Measurements from ENCODE around the gene TPMT. TPM values are rescaled to one million over a fixed set of nuclear protein-coding genes. Genes with fewer than 3 reads are reported as not detected.
"Not testable (repeated sequence)": the region's sequence is repeated elsewhere in the genome, so short reads cannot be mapped to it uniquely, and the experiment has no call there.

TPMT gene
- 1 to 10 TPM; 5.3 to 8.2 TPM for total RNA-seq

DNA sequence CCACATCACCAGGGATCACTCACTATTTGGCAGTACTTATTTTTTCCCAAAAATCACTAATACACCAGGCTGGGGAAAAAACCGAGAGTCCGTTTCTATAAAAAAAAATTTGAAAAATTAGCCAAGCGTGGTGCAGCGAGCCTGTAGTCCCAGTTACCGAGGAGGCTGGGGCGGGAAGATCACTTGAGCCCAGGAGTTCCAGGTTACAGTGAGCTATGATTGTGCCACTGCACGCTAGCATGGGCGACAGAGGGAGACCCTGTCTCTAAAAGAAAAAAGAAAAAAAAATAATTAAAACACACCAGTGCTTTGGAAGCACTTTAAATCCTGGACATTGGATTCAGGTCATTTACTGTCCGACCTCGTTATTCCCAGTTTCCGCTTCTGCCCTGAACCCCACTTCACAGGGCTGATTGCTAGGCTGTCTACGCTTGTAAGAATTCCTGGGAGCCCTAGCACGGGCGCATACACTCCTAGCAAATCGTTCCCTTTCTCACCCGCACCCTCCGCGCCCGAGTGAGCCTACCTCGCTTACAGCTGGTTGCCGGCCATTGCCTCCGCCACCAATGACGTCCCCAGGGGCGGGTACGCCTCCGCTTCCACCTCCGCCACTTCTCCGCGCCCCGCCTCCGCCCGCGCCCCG, at the start of gene TPMT:
TSS of gene TPMT (minus strand) at position 571 of the 643 bp plus-strand sequence. CDS start 5,950 bp downstream, outside the sequence.
- peak; percentile 63 for ATAC-seq (replicated peaks)
- Mint-ChIP-seq H3K4me1 (peaks cover 13% of the 10 kb centered on the region), H3K9me3 (no peaks in the 10 kb centered on the region), H3K4me3 (peak within 1 kb of the TSS; percentile 94), H3K27me3 (no peaks in the 10 kb centered on the region), H3K36me3 (ENCODE audit: low read depth) (peaks cover 3% of the 10 kb centered on the region), H3K27ac (peak within 1 kb of the TSS; percentile 84)

DNA sequence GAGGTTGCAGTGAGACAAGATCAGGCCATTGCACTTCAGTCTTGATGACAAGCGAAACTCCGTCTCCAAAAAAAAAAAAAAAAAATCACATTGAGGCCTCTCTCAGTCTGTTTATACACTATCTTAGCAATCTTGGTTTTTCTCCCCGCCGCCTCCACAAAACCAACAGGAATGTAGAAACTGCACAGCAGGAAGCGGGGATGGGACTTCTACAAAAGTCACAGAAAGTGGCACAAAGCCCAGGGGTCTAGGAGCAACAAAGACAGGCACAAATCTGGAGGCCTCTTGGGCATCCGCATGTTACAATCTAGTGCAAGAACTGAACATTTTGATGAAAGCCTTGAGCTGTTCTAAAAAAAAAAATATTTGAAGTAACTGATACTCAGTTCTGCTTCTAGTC, 48.9 kb upstream of the TPMT start:
- ATAC-seq (replicated peaks): no peak
- no peaks in the 10 kb centered on the region for H3K9me3 Mint-ChIP-seq
- peaks cover 52% of the 10 kb centered on the region for H3K36me3 Mint-ChIP-seq (ENCODE audit: low read depth)
- no peaks in the 10 kb centered on the region for H3K4me1 Mint-ChIP-seq
- H3K27ac Mint-ChIP-seq: no peak overlapping the region
- H3K27me3 Mint-ChIP-seq: no peaks in the 10 kb centered on the region
- no peak overlapping the region for H3K4me3 Mint-ChIP-seq

DNA sequence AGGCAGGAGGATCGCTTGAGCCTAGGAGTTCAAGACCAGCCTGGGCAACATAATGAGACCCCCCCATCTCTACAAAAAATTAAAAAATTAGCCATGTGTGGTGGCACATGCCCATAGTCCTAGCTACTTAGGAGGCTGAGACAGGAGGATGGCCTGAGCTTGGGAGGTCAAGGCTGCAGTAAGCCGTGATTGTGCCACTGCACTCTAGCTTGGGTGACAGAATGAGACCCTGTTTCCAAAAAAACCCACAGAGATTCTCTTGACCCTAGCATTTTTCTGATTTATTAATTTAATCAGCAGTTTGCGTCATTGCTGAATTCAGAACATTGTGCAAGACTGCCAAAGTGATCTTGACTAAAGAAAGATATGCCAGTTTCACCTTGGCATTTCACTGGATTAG, 37.1 kb upstream of the TPMT start:
- Mint-ChIP-seq H3K4me1 (no peaks in the 10 kb centered on the region), H3K9me3 (no peaks in the 10 kb centered on the region), H3K27ac (no peak overlapping the region), H3K4me3 (no peak overlapping the region), H3K27me3 (no peaks in the 10 kb centered on the region), H3K36me3 (ENCODE audit: low read depth) (peaks cover 38% of the 10 kb centered on the region)
- no peak for ATAC-seq (replicated peaks)

DNA sequence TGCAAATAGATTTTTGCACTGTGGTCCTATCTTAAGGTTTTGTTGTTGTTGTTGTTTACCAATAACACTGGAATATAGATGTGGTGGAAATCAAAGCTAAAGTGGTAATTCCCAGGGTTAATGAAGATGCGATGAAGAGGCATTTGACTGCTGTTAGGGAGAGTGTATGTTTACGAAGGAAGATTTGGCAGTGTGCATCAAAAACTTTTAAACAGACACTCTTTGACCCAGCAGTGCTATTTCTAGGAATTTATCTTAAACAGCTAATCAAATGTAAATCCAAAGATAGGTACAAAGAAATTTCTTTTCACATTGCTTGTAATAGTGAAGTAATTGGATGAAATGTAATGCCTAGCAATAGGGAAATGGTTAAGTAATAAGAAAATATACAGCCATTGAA, 34.3 kb upstream of the TPMT start:
- H3K36me3 Mint-ChIP-seq (ENCODE audit: low read depth): peaks cover 37% of the 10 kb centered on the region
- H3K27ac Mint-ChIP-seq: no peak overlapping the region
- H3K27me3 Mint-ChIP-seq: no peaks in the 10 kb centered on the region
- no peaks in the 10 kb centered on the region for H3K9me3 Mint-ChIP-seq
- H3K4me1 Mint-ChIP-seq: no peaks in the 10 kb centered on the region
- no peak overlapping the region for H3K4me3 Mint-ChIP-seq
- no peak for ATAC-seq (replicated peaks)

DNA sequence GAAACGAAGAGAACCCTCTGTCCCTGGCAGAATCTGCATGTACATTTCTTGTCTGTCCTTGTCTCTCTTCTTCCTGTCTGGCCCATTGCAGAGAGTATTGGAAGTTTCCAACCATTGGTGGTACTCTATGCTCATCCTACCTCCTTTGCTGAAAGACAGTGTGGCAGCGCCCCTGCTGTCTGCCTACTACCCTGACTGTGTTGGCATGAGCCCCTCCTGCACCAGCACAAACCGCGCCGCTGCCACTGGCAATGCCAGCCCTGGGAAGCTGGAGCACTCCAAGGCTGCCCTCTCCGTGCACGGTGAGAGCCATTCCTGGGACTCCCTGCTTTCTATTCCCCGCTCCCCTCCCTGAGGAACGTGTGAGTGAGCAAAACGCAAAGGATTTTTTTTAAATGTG, 32.8 kb upstream of the TPMT start:
- no peak for ATAC-seq (replicated peaks)
- no peaks in the 10 kb centered on the region for H3K27me3 Mint-ChIP-seq
- no peak overlapping the region for H3K27ac Mint-ChIP-seq
- H3K36me3 Mint-ChIP-seq (ENCODE audit: low read depth): peaks cover 40% of the 10 kb centered on the region
- H3K9me3 Mint-ChIP-seq: no peaks in the 10 kb centered on the region
- H3K4me1 Mint-ChIP-seq: no peaks in the 10 kb centered on the region
- no peak overlapping the region for H3K4me3 Mint-ChIP-seq

DNA sequence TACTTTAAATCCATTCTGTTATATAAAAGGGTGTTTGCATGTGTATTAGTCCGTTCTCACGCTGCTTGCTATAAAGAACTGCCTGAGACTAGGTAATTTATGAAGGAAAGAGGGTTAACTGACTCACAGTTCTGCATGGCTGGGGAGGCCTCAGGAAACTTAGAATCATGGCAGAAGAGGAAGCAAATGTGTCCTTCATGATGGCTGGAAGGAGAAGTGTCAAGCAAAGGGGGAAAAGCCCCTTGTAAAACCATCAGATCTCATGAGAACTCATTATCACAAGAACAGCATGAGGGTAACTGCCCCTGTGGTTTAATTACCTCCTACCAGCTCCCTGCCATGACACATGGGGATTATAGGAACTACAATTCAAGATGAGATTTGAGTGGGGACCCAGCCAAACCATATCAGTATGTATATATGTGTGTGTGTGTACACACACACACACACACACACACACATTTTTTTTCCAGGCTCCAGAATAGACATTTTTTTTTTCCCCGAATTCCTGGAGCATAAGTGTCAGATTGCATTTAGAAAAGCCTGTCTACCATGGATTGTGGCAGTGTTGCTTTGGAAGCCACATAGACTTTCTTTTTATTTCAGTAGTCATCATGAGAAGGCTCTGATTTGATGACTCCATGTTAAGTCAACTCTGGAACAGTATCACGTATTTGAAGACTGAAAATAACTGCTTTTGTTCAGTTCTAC, 31.8 kb upstream of the TPMT start:
- no peak overlapping the region for H3K27ac Mint-ChIP-seq
- no peak overlapping the region for H3K4me3 Mint-ChIP-seq
- peaks cover 48% of the 10 kb centered on the region for H3K36me3 Mint-ChIP-seq (ENCODE audit: low read depth)
- no peak for ATAC-seq (replicated peaks)
- H3K27me3 Mint-ChIP-seq: no peaks in the 10 kb centered on the region
- H3K4me1 Mint-ChIP-seq: no peaks in the 10 kb centered on the region
- H3K9me3 Mint-ChIP-seq: no peaks in the 10 kb centered on the region

DNA sequence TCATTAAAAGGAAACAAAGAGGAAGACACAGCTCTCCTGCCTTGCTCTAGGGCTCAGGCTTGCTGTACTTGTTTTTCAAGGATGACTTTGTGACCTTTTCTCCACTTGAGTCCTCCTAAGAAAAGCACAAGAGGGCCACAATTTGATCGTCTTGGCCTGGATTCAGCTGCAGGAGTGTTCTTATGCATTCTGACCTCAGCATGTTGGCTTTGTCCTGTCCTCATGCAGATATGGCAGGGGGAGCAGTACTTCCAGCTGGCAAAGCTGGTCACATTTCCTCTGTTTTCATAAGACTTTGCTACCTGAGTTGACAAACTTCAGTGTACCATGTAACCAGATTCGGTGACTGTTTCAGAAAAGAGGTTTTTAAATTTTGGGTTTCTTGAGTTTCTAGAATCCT, 31.2 kb upstream of the TPMT start:
- no peaks in the 10 kb centered on the region for H3K27me3 Mint-ChIP-seq
- no peak overlapping the region for H3K27ac Mint-ChIP-seq
- H3K4me3 Mint-ChIP-seq: no peak overlapping the region
- ATAC-seq (replicated peaks): peak; percentile 24
- H3K9me3 Mint-ChIP-seq: no peaks in the 10 kb centered on the region
- H3K36me3 Mint-ChIP-seq (ENCODE audit: low read depth): peaks cover 43% of the 10 kb centered on the region
- H3K4me1 Mint-ChIP-seq: no peaks in the 10 kb centered on the region

DNA sequence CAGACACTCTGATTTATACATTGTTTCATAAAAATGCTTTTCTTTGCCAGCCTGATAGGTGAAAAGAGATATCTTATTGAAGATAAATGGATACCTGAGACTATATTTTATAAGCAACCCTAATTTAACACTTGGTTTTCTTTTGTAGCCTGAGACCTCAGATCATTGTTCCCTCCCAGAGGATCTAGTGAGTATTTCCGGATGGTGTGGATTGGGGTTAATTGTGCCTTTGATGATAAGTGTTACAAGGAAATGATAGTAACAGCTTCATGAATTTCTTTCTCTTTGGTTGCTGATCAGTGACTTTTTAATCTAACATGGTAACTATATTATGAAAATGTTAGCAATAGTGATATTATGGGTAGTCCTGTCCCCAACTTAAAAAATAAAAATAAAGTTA, 30.7 kb upstream of the TPMT start:
- no peaks in the 10 kb centered on the region for H3K27me3 Mint-ChIP-seq
- H3K27ac Mint-ChIP-seq: no peak overlapping the region
- H3K4me1 Mint-ChIP-seq: no peaks in the 10 kb centered on the region
- no peak overlapping the region for H3K4me3 Mint-ChIP-seq
- no peaks in the 10 kb centered on the region for H3K9me3 Mint-ChIP-seq
- ATAC-seq (replicated peaks): no peak
- peaks cover 46% of the 10 kb centered on the region for H3K36me3 Mint-ChIP-seq (ENCODE audit: low read depth)

DNA sequence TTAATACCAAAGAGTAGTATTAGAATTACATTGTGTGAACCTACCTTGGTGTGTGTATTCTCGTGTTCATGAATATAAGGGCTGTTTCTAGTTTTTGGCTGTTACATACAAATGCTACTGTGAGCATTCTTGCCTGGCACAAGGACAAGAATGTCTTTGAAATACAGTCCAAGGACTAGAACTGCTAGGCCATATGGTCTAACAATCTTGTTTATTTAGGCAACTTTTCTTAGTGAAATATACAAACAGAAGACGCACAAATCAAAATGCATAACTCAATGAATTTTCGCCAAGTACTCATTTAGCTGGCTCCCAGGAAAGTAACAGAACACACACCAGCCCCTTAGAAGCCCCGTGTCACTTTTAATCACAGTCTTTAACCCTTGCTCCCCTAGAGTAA, 28.9 kb upstream of the TPMT start:
- ATAC-seq (replicated peaks): no peak
- Mint-ChIP-seq H3K27ac (no peak overlapping the region), H3K4me1 (no peaks in the 10 kb centered on the region), H3K36me3 (ENCODE audit: low read depth) (peaks cover 45% of the 10 kb centered on the region), H3K27me3 (no peaks in the 10 kb centered on the region), H3K4me3 (no peak overlapping the region), H3K9me3 (no peaks in the 10 kb centered on the region)

DNA sequence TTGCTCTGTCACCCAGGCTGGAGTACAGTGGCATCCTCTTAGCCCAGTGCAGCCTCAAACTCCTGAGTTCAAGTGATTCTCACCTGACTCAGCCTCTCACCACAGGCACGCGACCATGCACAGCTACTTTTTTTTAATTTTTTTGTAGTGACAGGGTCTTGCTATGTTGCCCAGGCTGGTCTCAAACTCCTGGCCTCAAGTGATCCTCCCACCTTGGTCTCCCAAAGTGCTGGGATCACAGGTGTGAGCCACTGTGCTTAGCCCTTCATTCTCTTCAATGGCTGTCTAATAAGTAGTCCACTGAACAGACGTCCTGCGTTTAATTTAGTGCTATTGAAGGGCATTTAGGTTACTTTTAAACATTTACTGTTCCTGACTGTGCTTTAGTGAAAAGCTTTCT, 27.7 kb upstream of the TPMT start:
- H3K27me3 Mint-ChIP-seq: no peaks in the 10 kb centered on the region
- H3K4me1 Mint-ChIP-seq: no peaks in the 10 kb centered on the region
- H3K9me3 Mint-ChIP-seq: no peaks in the 10 kb centered on the region
- ATAC-seq (replicated peaks): no peak
- H3K4me3 Mint-ChIP-seq: no peak overlapping the region
- no peak overlapping the region for H3K27ac Mint-ChIP-seq
- H3K36me3 Mint-ChIP-seq (ENCODE audit: low read depth): peaks cover 48% of the 10 kb centered on the region

DNA sequence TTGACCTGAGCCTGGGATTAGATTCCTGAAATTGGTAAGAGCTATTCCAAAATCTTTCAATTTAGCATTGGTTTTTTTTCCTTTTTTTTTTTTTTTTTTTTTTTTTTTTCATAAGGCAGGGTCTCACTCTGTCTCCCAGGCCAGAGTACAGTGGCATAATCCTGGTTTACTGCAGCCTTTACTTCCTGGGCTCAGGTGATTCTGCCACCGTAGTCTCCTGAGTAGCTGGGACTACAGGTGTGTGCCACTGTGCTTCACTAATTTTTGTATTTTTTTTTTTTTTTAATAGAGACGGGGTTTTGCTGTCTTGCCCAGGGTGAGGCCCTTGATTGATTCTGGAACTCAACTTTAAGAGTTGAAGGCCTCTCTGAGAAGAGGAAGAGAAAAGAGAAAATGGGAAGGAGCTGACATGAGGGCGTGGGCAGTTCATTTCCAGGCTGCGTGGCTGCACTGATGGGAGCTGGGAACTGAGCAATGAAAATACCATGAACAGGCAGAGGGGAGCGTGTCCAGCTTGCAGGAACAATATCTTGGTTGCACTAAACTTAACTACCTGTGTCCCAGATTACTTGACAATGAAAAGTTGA, 25.0 kb upstream of the TPMT start:
- Mint-ChIP-seq H3K4me3 (no peak overlapping the region), H3K36me3 (ENCODE audit: low read depth) (peaks cover 52% of the 10 kb centered on the region), H3K9me3 (no peaks in the 10 kb centered on the region), H3K4me1 (no peaks in the 10 kb centered on the region), H3K27ac (no peak overlapping the region), H3K27me3 (no peaks in the 10 kb centered on the region)
- ATAC-seq (replicated peaks): no peak

DNA sequence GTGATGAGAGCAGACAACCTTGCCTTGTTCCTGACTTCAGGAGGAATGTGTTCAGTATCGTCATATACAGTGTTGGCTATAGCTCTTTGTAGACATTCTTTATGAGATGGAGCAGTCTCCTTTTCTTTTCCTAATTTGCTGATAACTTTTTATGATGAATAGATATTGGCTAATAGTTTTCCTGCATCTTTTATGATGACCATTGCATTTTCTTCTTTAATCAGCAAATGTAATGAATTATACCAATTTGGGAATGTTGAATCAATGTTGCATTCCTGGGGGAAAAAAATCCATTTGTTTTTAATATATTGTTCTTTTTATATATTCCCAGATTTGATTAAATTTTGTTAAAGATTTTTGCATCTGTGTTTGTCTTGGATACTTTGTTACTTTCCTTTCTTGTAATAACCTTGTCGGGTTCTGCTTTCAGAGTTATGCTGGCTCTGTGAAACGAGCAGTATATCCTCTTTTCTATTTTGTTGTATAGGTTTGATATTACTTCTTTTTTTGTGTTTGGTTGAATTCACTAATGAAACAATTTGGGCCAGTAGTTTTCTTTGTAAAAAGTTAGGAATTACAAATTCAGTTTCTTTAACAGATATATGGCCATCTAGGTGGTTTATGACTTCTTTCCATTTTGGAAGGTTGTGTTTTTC, 24.2 kb upstream of the TPMT start:
- no peaks in the 10 kb centered on the region for H3K27me3 Mint-ChIP-seq
- no peak for ATAC-seq (replicated peaks)
- H3K4me1 Mint-ChIP-seq: no peaks in the 10 kb centered on the region
- no peak overlapping the region for H3K27ac Mint-ChIP-seq
- peaks cover 59% of the 10 kb centered on the region for H3K36me3 Mint-ChIP-seq (ENCODE audit: low read depth)
- no peak overlapping the region for H3K4me3 Mint-ChIP-seq
- no peaks in the 10 kb centered on the region for H3K9me3 Mint-ChIP-seq

DNA sequence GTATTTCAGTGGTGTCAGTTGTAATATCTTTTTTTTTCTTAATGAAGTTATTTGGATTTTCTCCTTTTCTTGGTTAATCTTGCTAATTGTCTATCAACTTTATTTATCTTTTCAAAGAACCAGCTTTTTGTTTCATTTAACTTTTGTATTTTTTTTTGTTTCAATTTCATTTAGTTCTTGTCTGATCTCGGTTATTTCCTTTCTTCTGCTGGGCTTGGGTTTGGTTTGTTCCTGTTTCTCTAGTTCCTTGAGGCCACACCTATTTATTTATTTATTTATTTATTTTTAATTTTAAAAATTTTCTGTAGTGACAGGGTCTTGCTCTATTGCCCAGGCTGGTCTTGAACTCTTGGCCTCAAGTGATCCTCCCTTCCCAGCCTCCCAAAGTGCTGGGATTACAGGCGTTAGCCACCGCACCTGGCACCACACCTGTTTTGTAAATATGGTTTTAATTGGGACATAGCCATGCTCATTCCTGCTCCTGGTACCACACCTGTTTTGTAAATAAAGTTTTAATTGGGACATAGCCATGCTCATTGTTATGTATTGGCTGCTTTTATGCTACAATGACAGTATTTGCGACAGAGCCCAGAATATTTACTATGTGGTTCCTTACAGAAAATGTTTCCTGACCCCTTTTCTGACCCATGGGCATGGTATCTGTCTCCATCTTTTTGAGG, 22.5 kb upstream of the TPMT start:
- no peak for ATAC-seq (replicated peaks)
- Mint-ChIP-seq H3K9me3 (no peaks in the 10 kb centered on the region), H3K4me3 (no peak overlapping the region), H3K36me3 (ENCODE audit: low read depth) (peaks cover 59% of the 10 kb centered on the region), H3K27ac (no peak overlapping the region), H3K27me3 (no peaks in the 10 kb centered on the region), H3K4me1 (no peaks in the 10 kb centered on the region)

DNA sequence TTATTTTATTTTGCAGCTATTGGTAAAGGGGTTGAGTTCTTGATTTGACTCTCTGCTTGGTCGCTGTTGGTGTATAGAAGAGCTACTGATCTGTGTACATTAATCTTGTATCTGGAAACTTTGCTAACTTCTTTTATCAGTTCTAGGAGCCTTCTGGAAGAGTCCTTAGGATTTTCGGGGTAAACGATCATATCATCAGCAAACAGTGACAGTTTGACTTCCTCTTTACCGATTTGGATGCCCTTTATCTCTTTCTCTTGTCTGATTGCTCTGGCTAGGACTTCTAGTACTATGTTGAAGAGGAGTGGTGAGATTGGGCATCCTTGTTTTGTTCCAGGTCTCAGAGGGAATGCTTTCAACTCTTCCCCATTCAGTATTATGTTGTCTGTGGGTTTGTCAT, 21.3 kb upstream of the TPMT start:
- not testable (repeated sequence) for H3K4me3 Mint-ChIP-seq, H3K9me3 Mint-ChIP-seq, H3K27me3 Mint-ChIP-seq

More for the DNA sequence above, 21.3 kb upstream of the TPMT start:
- peaks cover 58% of the 10 kb centered on the region for H3K36me3 Mint-ChIP-seq (ENCODE audit: low read depth)
- not testable (repeated sequence) for H3K27ac Mint-ChIP-seq; ATAC-seq (replicated peaks); H3K4me1 Mint-ChIP-seq
